ENCODE data around the gene PLA2G15.

PLA2G15 gene

GRCh38 chr16:68267612-68268405, 22.6 kb downstream of the PLA2G15 start (continued):
- TF ChIP-seq SP3 (tag by site-specific recombination; IDR thresholded peaks at IDR 0.05) = peak; percentile 31; the same call in 1 of the 2 replicates
- 0 out of 2 replicates have a peak, but pooled peaks have one; percentile 31 for TF ChIP-seq ZNF660 (tag by site-specific recombination; IDR thresholded peaks at IDR 0.05)
- no peak for TF ChIP-seq HOXA7 (CRISPR knock-in tag; IDR thresholded peaks at IDR 0.05; ENCODE audit: borderline replicate concordance)
- TF ChIP-seq PRDM10 (tag by site-specific recombination; IDR thresholded peaks at IDR 0.05) = peak; percentile 65
- peak; percentile 49 for TF ChIP-seq ZIC2 (tag by site-specific recombination; IDR thresholded peaks at IDR 0.05)
- no peak for TF ChIP-seq ZNF837 (tag by site-specific recombination; IDR thresholded peaks at IDR 0.05)

- H3K4me1 ChIP-seq (ENCODE audit: control insufficient read depth, insufficient read depth, low read length) = peaks cover 17% of the 10 kb centered on the region
- ChIA-PET CTCF (no interaction called here), POLR2A (no interaction called here)
- TF ChIP-seq SALL2 (tag by site-specific recombination; IDR thresholded peaks at IDR 0.05; ENCODE audit: borderline replicate concordance) (no peak), ZBTB48 (tag by site-specific recombination; IDR thresholded peaks at IDR 0.05) (no peak), ZNF121 (tag by site-specific recombination; IDR thresholded peaks at IDR 0.05) (peak; percentile 94), SP7 (tag by site-specific recombination; IDR thresholded peaks at IDR 0.05) (no peak), ZNF324 (tag by site-specific recombination; IDR thresholded peaks at IDR 0.05) (no peak), PBX3 (CRISPR knock-in tag; IDR thresholded peaks at IDR 0.05) (no peak), ZBTB49 (tag by site-specific recombination; IDR thresholded peaks at IDR 0.05; ENCODE audit: low read depth) (no peak), ZNF18 (tag by site-specific recombination; IDR thresholded peaks at IDR 0.05) (no peak), ZFP3 (tag by site-specific recombination; IDR thresholded peaks at IDR 0.05; ENCODE audit: low read depth) (no peak), ZNF785 (tag by site-specific recombination; IDR thresholded peaks at IDR 0.05) (no peak), ZNF544 (tag by site-specific recombination; IDR thresholded peaks at IDR 0.05) (no peak), ATF2 (tag by site-specific recombination; IDR thresholded peaks at IDR 0.05; ENCODE audit: low read depth) (no peak), ZNF132 (tag by site-specific recombination; IDR thresholded peaks at IDR 0.05; ENCODE audit: borderline replicate concordance) (no peak), GLI4 (tag by site-specific recombination; IDR thresholded peaks at IDR 0.05) (no peak), ZBTB20 (tag by site-specific recombination; IDR thresholded peaks at IDR 0.05) (0 out of 2 replicates have a peak, but pooled peaks have one; percentile 28), ZNF449 (tag by site-specific recombination; IDR thresholded peaks at IDR 0.05) (no peak)
- no peak overlapping the region for H3K27ac ChIP-seq (ENCODE audit: extremely low read depth, low read depth, low read length)
- peaks cover 0 to 31% of the 10 kb centered on the region in 2 experiments; a peak in 2 of 3 replicates for H3K36me3 ChIP-seq (ENCODE audit: control insufficient read depth in 2 of 2, insufficient read depth in 1 of 2, low read length in 2 of 2)
- no peaks in the 10 kb centered on the region for H3K9me3 ChIP-seq (ENCODE audit: control insufficient read depth, insufficient read depth, low read depth, low read length)
- H3K4me3 ChIP-seq (ENCODE audit: low read depth, low read length) = no peak overlapping the region
Measured at GRCh38 chr16:68269793-68270192, 24.6 kb downstream of the PLA2G15 start.

All from HEK293 (cell line).